GM23338 (cell line): ENCODE results near the gene MRPS15. TPM values are rescaled to one million over a fixed set of nuclear protein-coding genes. Genes with fewer than 3 reads are reported as not detected.

Source experiments
- ATAC-seq: fragments of 200-7000 bp; cut with Tn5 transposase; 3 replicates; pipeline ENCODE4 v1.9.1; 2020
- DNase-seq: peaks from one replicate; pipeline ENCODE4 v3.0.0-alpha.2; 2015; ENCODE audit warnings: low spot score
- H2AFZ ChIP-seq: fragments of 200-600 bp; sonication (generic); 2 replicates; pipeline ENCODE4 v1.8.0; 2016; ENCODE audit warnings: antibody characterized with exemption, mild to moderate bottlenecking, moderate library complexity
- H3F3A ChIP-seq: fragments of 200-600 bp; sonication (generic); replicated peaks from 2 replicates; pipeline ENCODE4 v1.8.0; 2017; ENCODE audit warnings: antibody characterized with exemption, mixed run types, low read depth
- H3K27ac ChIP-seq: fragments of 200-600 bp; sonication (generic); 2 replicates; pipeline ENCODE4 v1.6.1; 2016; ENCODE audit warnings: low read depth
- H3K27me3 ChIP-seq: fragments of 200-600 bp; sonication (generic); 2 replicates; pipeline ENCODE4 v1.8.0; 2016; ENCODE audit warnings: mild to moderate bottlenecking, mixed run types, moderate library complexity; ENCODE audit not compliant: insufficient read depth
- H3K36me3 ChIP-seq: fragments of 200-600 bp; sonication (generic); 2 replicates; pipeline ENCODE4 v1.8.0; 2016; ENCODE audit warnings: mild to moderate bottlenecking; ENCODE audit not compliant: insufficient read depth
- H3K4me1 ChIP-seq: fragments of 200-600 bp; sonication (generic); 2 replicates; pipeline ENCODE4 v1.8.0; 2016; ENCODE audit warnings: mild to moderate bottlenecking, moderate library complexity; ENCODE audit not compliant: insufficient read depth
- H3K4me2 ChIP-seq: fragments of 200-600 bp; sonication (generic); 2 replicates; pipeline ENCODE4 v1.7.1; 2017; ENCODE audit warnings: mixed run types
- H3K4me3 ChIP-seq: fragments of 200-600 bp; sonication (generic); 2 replicates; pipeline ENCODE4 v1.6.1; 2016; ENCODE audit warnings: mixed run types
- H3K79me2 ChIP-seq: fragments of 200-600 bp; sonication (generic); replicated peaks from 2 replicates; pipeline ENCODE4 v1.8.0; 2017; ENCODE audit warnings: mild to moderate bottlenecking; ENCODE audit not compliant: insufficient read depth
- H3K9me2 ChIP-seq: fragments of 200-600 bp; sonication (generic); 2 replicates; pipeline ENCODE4 v1.8.0; 2017; ENCODE audit not compliant: insufficient read depth
- H4K20me1 ChIP-seq: fragments of 200-600 bp; sonication (generic); replicated peaks from 2 replicates; pipeline ENCODE4 v1.8.0; 2017; ENCODE audit warnings: mild to moderate bottlenecking; ENCODE audit not compliant: insufficient read depth
- H3K27ac Mint-ChIP-seq: 2 replicates; pipeline ENCODE4 v1.8.0; 2020; ENCODE audit warnings: inconsistent platforms, mild to moderate bottlenecking, moderate library complexity, mixed read lengths
- H3K27me3 Mint-ChIP-seq: 3 replicates; pipeline ENCODE4 v1.8.0; 2022; ENCODE audit warnings: low read depth, mild to moderate bottlenecking, moderate library complexity, mixed read lengths, inconsistent platforms; ENCODE audit not compliant: insufficient read depth, poor library complexity
- H3K36me3 Mint-ChIP-seq: 3 replicates; pipeline ENCODE4 v1.8.0; 2021; ENCODE audit warnings: low read depth, mild to moderate bottlenecking, inconsistent platforms, moderate library complexity, mixed read lengths
- H3K4me1 Mint-ChIP-seq: 3 replicates; pipeline ENCODE4 v1.8.0; 2020; ENCODE audit warnings: mild to moderate bottlenecking, inconsistent platforms, mixed read lengths
- H3K4me3 Mint-ChIP-seq: 3 replicates; pipeline ENCODE4 v1.8.0; 2021; ENCODE audit warnings: moderate library complexity, mild to moderate bottlenecking, inconsistent platforms, mixed read lengths
- H3K9me3 Mint-ChIP-seq: 3 replicates; pipeline ENCODE4 v1.8.0; 2020; ENCODE audit warnings: moderate library complexity, mild to moderate bottlenecking, inconsistent platforms, mixed read lengths
- CREB1 ChIP-seq: fragments of 250-450 bp; sonication (Bioruptor Pico); IDR thresholded peaks from 2 replicates; pipeline ENCODE4 v1.5.0; 2020; ENCODE audit warnings: low read depth, mild to moderate bottlenecking, moderate library complexity
- EZH2 ChIP-seq: fragments of 200-600 bp; sonication (generic); IDR thresholded peaks from one replicate; pipeline ENCODE4 v1.8.0; 2017; ENCODE audit warnings: antibody characterized with exemption, mild to moderate bottlenecking, low read depth; ENCODE audit not compliant: unreplicated experiment
- EZH2phosphoT487 ChIP-seq: fragments of 200-600 bp; sonication (generic); IDR thresholded peaks from one replicate; pipeline ENCODE4 v1.8.1; 2018; ENCODE audit warnings: antibody characterized with exemption; ENCODE audit not compliant: unreplicated experiment
- JUNB ChIP-seq: IDR thresholded peaks from one replicate; pipeline ENCODE4 v1.6.1; 2016; ENCODE audit warnings: antibody characterized with exemption; ENCODE audit not compliant: unreplicated experiment
- NANOG ChIP-seq: IDR thresholded peaks from 2 replicates; pipeline ENCODE4 v1.6.1; 2016; ENCODE audit warnings: antibody characterized with exemption, borderline replicate concordance
- POLR2AphosphoS5 ChIP-seq: IDR thresholded peaks from 2 replicates; pipeline ENCODE4 v1.6.1; 2016; ENCODE audit warnings: antibody characterized with exemption, low read depth
- STAT1 ChIP-seq: IDR thresholded peaks from one replicate; pipeline ENCODE4 v1.6.1; 2016; ENCODE audit warnings: antibody characterized with exemption; ENCODE audit not compliant: unreplicated experiment
- ZNF114 ChIP-seq: fragments of 250-450 bp; sonication (Bioruptor Pico); IDR thresholded peaks from 2 replicates; pipeline ENCODE4 v1.5.0; 2020; ENCODE audit warnings: mild to moderate bottlenecking, moderate library complexity
- ZNF331 ChIP-seq: fragments of 250-450 bp; sonication (Bioruptor Pico); IDR thresholded peaks from 2 replicates; pipeline ENCODE4 v1.5.0; 2020; ENCODE audit warnings: low read depth, mild to moderate bottlenecking, moderate library complexity
- polyA plus RNA-seq: library from polyadenylated mRNA; unstranded; fragments of >200 nt; fragmentation: Nextera tagmentation; extraction: Ambion mirVana; gene quantifications from 2 replicates; pipeline ENCODE4 v1.2.1, GENCODE V29; 2016
- total RNA-seq: library from RNA; depleted of rRNA; stranded (reverse); fragments of >200 nt; shearing (Covaris generic); gene quantifications from 2 replicates; pipeline ENCODE4 v1.2.3, GENCODE V29; 2014
- TF ChIP-seq, protein P1 (sequence below): IDR thresholded peaks from 2 replicates; pipeline ENCODE4 v1.6.1; 2016; ENCODE audit warnings: antibody characterized with exemption
- TF ChIP-seq, protein P2 (sequence below), 2 experiments: fragments of 200-600 bp in 1 of 2; sonication (generic) in 1 of 2; conservative IDR thresholded peaks; 2 replicates each; pipeline versions ENCODE4 v1.5.1 to v1.6.1; 2016 to 2017; ENCODE audit warnings: antibody characterized with exemption in 2 of 2, low read depth in 2 of 2, mild to moderate bottlenecking in 2 of 2, moderate library complexity in 1 of 2
- TF ChIP-seq, protein P3 (sequence below): fragments of 250-450 bp; sonication (Bioruptor Pico); IDR thresholded peaks from 2 replicates; pipeline ENCODE4 v1.5.0; 2020; ENCODE audit warnings: mild to moderate bottlenecking, moderate library complexity
- TF ChIP-seq, protein P4 (sequence below): IDR thresholded peaks from one replicate; pipeline ENCODE4 v1.6.1; 2018; ENCODE audit warnings: antibody characterized with exemption; ENCODE audit not compliant: unreplicated experiment

MRPS15 gene
- total and polyA plus RNA-seq, 2 experiments from 2014 or later: 105 to 311 TPM

DNA sequence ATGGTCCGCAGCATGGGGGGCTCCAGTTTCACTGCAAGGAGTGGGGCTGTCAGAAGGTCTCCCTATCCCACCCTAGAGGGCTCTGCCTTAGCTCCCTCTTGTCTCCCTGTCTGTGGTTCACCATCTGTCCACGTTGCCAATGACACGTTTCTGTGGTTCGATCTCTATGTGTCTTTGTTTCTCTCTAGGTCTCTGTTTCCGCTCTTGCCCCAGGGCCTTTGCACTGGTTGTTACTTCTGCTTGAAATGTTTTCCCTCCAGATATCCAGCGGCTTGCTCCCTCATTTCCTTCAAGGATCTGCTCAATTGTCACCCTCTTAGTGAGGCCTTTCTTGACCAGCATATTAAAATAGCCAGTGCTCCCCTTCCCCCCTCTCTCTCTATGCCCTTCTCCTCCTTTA, 8.5 kb upstream of the MRPS15 start:
- Histone ChIP-seq H3K79me2 (no peaks in the 10 kb centered on the region), H2AFZ (no peak overlapping the region), H3K9me2 (no peaks in the 10 kb centered on the region), H3K36me3 (no peaks in the 10 kb centered on the region), H3K4me3 (no peak overlapping the region), H4K20me1 (no peaks in the 10 kb centered on the region), H3K27me3 (peaks cover 20% of the 10 kb centered on the region), H3F3A (no peaks in the 10 kb centered on the region), H3K27ac (no peak overlapping the region), H3K4me1 (no peaks in the 10 kb centered on the region), H3K4me2 (no peak overlapping the region)
- Mint-ChIP-seq H3K36me3 (no peaks in the 10 kb centered on the region), H3K9me3 (no peaks in the 10 kb centered on the region), H3K4me3 (no peak overlapping the region; the same call in 2 of the 3 replicates), H3K27ac (no peak overlapping the region), H3K27me3 (peaks cover 7% of the 10 kb centered on the region), H3K4me1 (peaks cover 5% of the 10 kb centered on the region; the same call in 2 of the 3 replicates)
- no peak for DNase-seq
- no peak for ATAC-seq
- no peak for TF ChIP-seq POLR2AphosphoS5
- no peak for TF ChIP-seq ZNF331 (CRISPR knock-in tag)
- TF ChIP-seq JUNB: no peak
- TF ChIP-seq, protein P1, sequence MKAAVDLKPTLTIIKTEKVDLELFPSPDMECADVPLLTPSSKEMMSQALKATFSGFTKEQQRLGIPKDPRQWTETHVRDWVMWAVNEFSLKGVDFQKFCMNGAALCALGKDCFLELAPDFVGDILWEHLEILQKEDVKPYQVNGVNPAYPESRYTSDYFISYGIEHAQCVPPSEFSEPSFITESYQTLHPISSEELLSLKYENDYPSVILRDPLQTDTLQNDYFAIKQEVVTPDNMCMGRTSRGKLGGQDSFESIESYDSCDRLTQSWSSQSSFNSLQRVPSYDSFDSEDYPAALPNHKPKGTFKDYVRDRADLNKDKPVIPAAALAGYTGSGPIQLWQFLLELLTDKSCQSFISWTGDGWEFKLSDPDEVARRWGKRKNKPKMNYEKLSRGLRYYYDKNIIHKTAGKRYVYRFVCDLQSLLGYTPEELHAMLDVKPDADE: no peak
- no peak for TF ChIP-seq STAT1
- no peak for TF ChIP-seq EZH2
- no peak for TF ChIP-seq NANOG
- TF ChIP-seq EZH2phosphoT487: no peak
- TF ChIP-seq, protein P2, sequence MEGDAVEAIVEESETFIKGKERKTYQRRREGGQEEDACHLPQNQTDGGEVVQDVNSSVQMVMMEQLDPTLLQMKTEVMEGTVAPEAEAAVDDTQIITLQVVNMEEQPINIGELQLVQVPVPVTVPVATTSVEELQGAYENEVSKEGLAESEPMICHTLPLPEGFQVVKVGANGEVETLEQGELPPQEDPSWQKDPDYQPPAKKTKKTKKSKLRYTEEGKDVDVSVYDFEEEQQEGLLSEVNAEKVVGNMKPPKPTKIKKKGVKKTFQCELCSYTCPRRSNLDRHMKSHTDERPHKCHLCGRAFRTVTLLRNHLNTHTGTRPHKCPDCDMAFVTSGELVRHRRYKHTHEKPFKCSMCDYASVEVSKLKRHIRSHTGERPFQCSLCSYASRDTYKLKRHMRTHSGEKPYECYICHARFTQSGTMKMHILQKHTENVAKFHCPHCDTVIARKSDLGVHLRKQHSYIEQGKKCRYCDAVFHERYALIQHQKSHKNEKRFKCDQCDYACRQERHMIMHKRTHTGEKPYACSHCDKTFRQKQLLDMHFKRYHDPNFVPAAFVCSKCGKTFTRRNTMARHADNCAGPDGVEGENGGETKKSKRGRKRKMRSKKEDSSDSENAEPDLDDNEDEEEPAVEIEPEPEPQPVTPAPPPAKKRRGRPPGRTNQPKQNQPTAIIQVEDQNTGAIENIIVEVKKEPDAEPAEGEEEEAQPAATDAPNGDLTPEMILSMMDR (conservative IDR thresholded peaks at IDR 0.05; ENCODE audit: low read depth in 2 of 2): no peak
- TF ChIP-seq, protein P3, sequence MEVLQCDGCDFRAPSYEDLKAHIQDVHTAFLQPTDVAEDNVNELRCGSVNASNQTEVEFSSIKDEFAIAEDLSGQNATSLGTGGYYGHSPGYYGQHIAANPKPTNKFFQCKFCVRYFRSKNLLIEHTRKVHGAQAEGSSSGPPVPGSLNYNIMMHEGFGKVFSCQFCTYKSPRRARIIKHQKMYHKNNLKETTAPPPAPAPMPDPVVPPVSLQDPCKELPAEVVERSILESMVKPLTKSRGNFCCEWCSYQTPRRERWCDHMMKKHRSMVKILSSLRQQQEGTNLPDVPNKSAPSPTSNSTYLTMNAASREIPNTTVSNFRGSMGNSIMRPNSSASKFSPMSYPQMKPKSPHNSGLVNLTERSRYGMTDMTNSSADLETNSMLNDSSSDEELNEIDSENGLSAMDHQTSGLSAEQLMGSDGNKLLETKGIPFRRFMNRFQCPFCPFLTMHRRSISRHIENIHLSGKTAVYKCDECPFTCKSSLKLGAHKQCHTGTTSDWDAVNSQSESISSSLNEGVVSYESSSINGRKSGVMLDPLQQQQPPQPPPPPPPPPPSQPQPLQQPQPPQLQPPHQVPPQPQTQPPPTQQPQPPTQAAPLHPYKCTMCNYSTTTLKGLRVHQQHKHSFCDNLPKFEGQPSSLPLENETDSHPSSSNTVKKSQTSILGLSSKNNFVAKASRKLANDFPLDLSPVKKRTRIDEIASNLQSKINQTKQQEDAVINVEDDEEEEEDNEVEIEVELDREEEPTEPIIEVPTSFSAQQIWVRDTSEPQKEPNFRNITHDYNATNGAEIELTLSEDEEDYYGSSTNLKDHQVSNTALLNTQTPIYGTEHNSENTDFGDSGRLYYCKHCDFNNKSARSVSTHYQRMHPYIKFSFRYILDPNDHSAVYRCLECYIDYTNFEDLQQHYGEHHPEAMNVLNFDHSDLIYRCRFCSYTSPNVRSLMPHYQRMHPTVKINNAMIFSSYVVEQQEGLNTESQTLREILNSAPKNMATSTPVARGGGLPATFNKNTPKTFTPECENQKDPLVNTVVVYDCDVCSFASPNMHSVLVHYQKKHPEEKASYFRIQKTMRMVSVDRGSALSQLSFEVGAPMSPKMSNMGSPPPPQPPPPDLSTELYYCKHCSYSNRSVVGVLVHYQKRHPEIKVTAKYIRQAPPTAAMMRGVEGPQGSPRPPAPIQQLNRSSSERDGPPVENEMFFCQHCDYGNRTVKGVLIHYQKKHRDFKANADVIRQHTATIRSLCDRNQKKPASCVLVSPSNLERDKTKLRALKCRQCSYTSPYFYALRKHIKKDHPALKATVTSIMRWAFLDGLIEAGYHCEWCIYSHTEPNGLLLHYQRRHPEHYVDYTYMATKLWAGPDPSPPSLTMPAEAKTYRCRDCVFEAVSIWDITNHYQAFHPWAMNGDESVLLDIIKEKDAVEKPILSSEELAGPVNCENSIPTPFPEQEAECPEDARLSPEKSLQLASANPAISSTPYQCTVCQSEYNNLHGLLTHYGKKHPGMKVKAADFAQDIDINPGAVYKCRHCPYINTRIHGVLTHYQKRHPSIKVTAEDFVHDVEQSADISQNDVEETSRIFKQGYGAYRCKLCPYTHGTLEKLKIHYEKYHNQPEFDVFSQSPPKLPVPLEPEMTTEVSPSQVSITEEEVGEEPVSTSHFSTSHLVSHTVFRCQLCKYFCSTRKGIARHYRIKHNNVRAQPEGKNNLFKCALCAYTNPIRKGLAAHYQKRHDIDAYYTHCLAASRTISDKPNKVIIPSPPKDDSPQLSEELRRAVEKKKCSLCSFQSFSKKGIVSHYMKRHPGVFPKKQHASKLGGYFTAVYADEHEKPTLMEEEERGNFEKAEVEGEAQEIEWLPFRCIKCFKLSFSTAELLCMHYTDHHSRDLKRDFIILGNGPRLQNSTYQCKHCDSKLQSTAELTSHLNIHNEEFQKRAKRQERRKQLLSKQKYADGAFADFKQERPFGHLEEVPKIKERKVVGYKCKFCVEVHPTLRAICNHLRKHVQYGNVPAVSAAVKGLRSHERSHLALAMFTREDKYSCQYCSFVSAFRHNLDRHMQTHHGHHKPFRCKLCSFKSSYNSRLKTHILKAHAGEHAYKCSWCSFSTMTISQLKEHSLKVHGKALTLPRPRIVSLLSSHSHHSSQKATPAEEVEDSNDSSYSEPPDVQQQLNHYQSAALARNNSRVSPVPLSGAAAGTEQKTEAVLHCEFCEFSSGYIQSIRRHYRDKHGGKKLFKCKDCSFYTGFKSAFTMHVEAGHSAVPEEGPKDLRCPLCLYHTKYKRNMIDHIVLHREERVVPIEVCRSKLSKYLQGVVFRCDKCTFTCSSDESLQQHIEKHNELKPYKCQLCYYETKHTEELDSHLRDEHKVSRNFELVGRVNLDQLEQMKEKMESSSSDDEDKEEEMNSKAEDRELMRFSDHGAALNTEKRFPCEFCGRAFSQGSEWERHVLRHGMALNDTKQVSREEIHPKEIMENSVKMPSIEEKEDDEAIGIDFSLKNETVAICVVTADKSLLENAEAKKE (CRISPR knock-in tag): no peak
- TF ChIP-seq, protein P4, sequence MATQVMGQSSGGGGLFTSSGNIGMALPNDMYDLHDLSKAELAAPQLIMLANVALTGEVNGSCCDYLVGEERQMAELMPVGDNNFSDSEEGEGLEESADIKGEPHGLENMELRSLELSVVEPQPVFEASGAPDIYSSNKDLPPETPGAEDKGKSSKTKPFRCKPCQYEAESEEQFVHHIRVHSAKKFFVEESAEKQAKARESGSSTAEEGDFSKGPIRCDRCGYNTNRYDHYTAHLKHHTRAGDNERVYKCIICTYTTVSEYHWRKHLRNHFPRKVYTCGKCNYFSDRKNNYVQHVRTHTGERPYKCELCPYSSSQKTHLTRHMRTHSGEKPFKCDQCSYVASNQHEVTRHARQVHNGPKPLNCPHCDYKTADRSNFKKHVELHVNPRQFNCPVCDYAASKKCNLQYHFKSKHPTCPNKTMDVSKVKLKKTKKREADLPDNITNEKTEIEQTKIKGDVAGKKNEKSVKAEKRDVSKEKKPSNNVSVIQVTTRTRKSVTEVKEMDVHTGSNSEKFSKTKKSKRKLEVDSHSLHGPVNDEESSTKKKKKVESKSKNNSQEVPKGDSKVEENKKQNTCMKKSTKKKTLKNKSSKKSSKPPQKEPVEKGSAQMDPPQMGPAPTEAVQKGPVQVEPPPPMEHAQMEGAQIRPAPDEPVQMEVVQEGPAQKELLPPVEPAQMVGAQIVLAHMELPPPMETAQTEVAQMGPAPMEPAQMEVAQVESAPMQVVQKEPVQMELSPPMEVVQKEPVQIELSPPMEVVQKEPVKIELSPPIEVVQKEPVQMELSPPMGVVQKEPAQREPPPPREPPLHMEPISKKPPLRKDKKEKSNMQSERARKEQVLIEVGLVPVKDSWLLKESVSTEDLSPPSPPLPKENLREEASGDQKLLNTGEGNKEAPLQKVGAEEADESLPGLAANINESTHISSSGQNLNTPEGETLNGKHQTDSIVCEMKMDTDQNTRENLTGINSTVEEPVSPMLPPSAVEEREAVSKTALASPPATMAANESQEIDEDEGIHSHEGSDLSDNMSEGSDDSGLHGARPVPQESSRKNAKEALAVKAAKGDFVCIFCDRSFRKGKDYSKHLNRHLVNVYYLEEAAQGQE: no peak
- no peak for TF ChIP-seq ZNF114 (CRISPR knock-in tag)
- no peak for TF ChIP-seq CREB1 (CRISPR knock-in tag)
